Measurements from ENCODE around the gene SCT. TPM values are rescaled to one million over a fixed set of nuclear protein-coding genes. Genes with fewer than 3 reads are reported as not detected.

The SCT gene
- total and polyA plus RNA-seq, 2 of the 8 experiments (the other 6 are each of a cell fraction or from before 2014, with no cell fraction given): 1.7 to 2.0 TPM

DNA sequence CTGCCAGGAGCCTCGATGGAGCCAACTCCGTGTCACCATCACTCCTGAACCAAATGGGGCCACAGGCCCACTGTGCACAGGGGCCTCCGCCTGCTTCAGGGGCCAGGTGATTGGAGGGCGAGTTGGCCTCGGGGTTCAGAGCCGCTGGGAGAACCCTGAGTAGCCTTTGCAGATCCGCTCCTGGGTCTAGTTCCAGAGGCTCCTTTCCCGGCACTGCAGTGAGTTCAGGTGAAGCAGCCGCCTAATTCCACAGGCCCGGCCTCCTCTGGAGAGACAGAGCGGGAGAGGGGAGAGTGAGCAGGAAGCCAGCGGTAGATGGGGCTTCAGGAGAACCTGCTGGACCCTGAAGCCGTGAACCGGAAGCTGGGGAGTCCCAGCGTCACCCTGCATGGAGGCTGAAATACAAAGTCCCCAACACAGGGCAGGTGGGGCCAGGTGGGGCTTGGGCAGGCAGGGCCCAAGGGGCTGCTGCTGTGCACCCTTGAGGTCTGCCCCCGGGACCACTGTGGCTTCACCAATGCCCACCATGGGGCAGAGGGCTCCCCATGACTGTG, 32.6 kb upstream of the SCT start:
- H2BK12ac ChIP-seq (ENCODE audit: low read depth, low read length): no peak overlapping the region
- no peak overlapping the region for H4K8ac ChIP-seq (ENCODE audit: extremely low read depth, insufficient read depth, low read length)
- no peak overlapping the region for H3K4me3 ChIP-seq (ENCODE audit: extremely low read depth in 1 of 4, insufficient read depth in 2 of 4, low read depth in 3 of 4, low read length in 4 of 4)
- no peak overlapping the region for H3K56ac ChIP-seq (replicated peaks; ENCODE audit: insufficient read length, low read depth, low read length)
- ChIA-PET CTCF (ENCODE audit: partially characterized antibody) (interaction anchor here (0.7 to 3.6 kb wide), 3 partner anchors 21 to 116 kb away, joined by 3 to 16 read pairs (median 4); no protein-coding TSS in a partner anchor), POLR2A (ENCODE audit: partially characterized antibody) (interaction anchor here (0.8 to 1.9 kb wide), 3 partner anchors 10 to 20 kb away, joined by 3 to 4 read pairs (median 3); no protein-coding TSS in a partner anchor)
- no peak overlapping the region for H3K4ac ChIP-seq (replicated peaks; ENCODE audit: insufficient read length, low read depth, low read length)
- no peak overlapping the region for H3K18ac ChIP-seq (ENCODE audit: extremely low read depth, low read length)
- WGBS, 2 experiments (ENCODE audit: extremely low coverage in 1 of 2, insufficient coverage in 1 of 2, insufficient read length in 1 of 2, insufficient replicate concordance in 2 of 2, low coverage in 1 of 2, low lambda C conversion rate in 2 of 2, missing lambda C conversion rate in 1 of 2): 91% methylated on average over 16 of the region's 16 CpGs; no CpG with 5 or more reads in 1 of the 2 experiments
- H2AK5ac ChIP-seq (ENCODE audit: low read depth, low read length): no peak overlapping the region
- H3K23me2 ChIP-seq (ENCODE audit: low read depth, low read length): no peaks in the 10 kb centered on the region
- no peaks in the 10 kb centered on the region for H3K4me1 ChIP-seq (replicated peaks in 1 of 4; ENCODE audit: control insufficient read depth in 3 of 4, insufficient read depth in 4 of 4, low read length in 3 of 4)
- H3K27me3 ChIP-seq (replicated peaks in 1 of 4; ENCODE audit: control insufficient read depth in 3 of 4, extremely low read depth in 1 of 4, insufficient read depth in 3 of 4, low read length in 3 of 4): no peaks in the 10 kb centered on the region
- no peak overlapping the region for H2BK15ac ChIP-seq (ENCODE audit: low read length)
- H2BK120ac ChIP-seq (replicated peaks; ENCODE audit: low read depth, low read length): no peak overlapping the region
- no peaks in the 10 kb centered on the region for H3K79me2 ChIP-seq (ENCODE audit: control insufficient read depth in 1 of 2, insufficient read depth in 2 of 2, low read length in 2 of 2)
- no peak overlapping the region for H3K4me2 ChIP-seq (ENCODE audit: insufficient read depth in 1 of 2, low read depth in 2 of 2, low read length in 2 of 2)
- H2BK5ac ChIP-seq (ENCODE audit: low read depth, low read length): no peak overlapping the region
- no peak overlapping the region for H3K9ac ChIP-seq (replicated peaks in 1 of 4; ENCODE audit: extremely low read depth in 1 of 4, low read depth in 3 of 4, low read length in 3 of 4)
- H4K91ac ChIP-seq (replicated peaks; ENCODE audit: insufficient read length, low read length): no peak overlapping the region
- H2AFZ ChIP-seq (ENCODE audit: low read length): no peak overlapping the region
- no peak overlapping the region for H3K27ac ChIP-seq (ENCODE audit: low read depth, low read length)
- peaks cover 2 to 12% (median 2%) of the 10 kb centered on the region in 4 experiments; a peak in 4 of 8 replicates for H3K36me3 ChIP-seq (ENCODE audit: control insufficient read depth in 2 of 4, insufficient read depth in 4 of 4, low read length in 3 of 4)
- H3K23ac ChIP-seq (ENCODE audit: insufficient read length): no peak overlapping the region
- no peak for DNase-seq (ENCODE audit: low read depth in 1 of 2, low spot score in 2 of 2)
- no peaks in the 10 kb centered on the region; the same call in 1 of the 2 replicates for H3K79me1 ChIP-seq (ENCODE audit: low read depth, low read length)
- H4K20me1 ChIP-seq (replicated peaks in 1 of 2; ENCODE audit: control insufficient read depth in 1 of 2, insufficient read depth in 2 of 2, low read length in 2 of 2): peaks cover 5 to 8% of the 10 kb centered on the region in 2 experiments
- no peak overlapping the region for H2BK20ac ChIP-seq (ENCODE audit: low read length)
- H3K9me3 ChIP-seq (ENCODE audit: insufficient read depth in 2 of 2, low read depth in 1 of 2, low read length in 1 of 2): no peaks in the 10 kb centered on the region
- no peak overlapping the region for H4K5ac ChIP-seq (ENCODE audit: insufficient read length, low read depth, low read length)
- H3K14ac ChIP-seq (ENCODE audit: insufficient read length): no peak overlapping the region
- FAIRE-seq: no peak
- TF ChIP-seq SP4 (IDR thresholded peaks at IDR 0.05; ENCODE audit: low read length) (no peak), RFX5 (IDR thresholded peaks at IDR 0.05; ENCODE audit: borderline replicate concordance, low read depth, low read length) (no peak), EGR1 (IDR thresholded peaks at IDR 0.05; ENCODE audit: borderline replicate concordance, low read depth, low read length) (no peak), NRF1 (IDR thresholded peaks at IDR 0.05; ENCODE audit: low read depth, low read length) (no peak), PHF8 (conservative IDR thresholded peaks at IDR 0.05; ENCODE audit: low read depth, low read length) (no peak), RBBP5 (IDR thresholded peaks at IDR 0.05; ENCODE audit: borderline replicate concordance, low read depth, low read length) (no peak), SUZ12 (IDR thresholded peaks at IDR 0.05; ENCODE audit: low read length) (no peak), KDM4A (IDR thresholded peaks at IDR 0.05; ENCODE audit: low read depth, low read length, severe bottlenecking) (no peak), EZH2 (IDR thresholded peaks at IDR 0.05; ENCODE audit: low read depth, low read length, severe bottlenecking) (no peak), FOSL1 (IDR thresholded peaks at IDR 0.05; ENCODE audit: insufficient read depth, low read depth, low read length) (no peak), CHD2 (IDR thresholded peaks at IDR 0.05; ENCODE audit: low read length) (no peak)
- TF ChIP-seq, protein P1, sequence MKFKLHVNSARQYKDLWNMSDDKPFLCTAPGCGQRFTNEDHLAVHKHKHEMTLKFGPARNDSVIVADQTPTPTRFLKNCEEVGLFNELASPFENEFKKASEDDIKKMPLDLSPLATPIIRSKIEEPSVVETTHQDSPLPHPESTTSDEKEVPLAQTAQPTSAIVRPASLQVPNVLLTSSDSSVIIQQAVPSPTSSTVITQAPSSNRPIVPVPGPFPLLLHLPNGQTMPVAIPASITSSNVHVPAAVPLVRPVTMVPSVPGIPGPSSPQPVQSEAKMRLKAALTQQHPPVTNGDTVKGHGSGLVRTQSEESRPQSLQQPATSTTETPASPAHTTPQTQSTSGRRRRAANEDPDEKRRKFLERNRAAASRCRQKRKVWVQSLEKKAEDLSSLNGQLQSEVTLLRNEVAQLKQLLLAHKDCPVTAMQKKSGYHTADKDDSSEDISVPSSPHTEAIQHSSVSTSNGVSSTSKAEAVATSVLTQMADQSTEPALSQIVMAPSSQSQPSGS (IDR thresholded peaks at IDR 0.05; ENCODE audit: low read length): no peak
